HG02970 (cell line): ENCODE results near the gene IL19.

Source experiments
- ATAC-seq: cut with Tn5 transposase; IDR thresholded peaks from one replicate; pipeline ENCODE4 v1.9.1; 2021; ENCODE audit warnings: mild to moderate bottlenecking, moderate library complexity, moderate number of reproducible peaks; ENCODE audit not compliant: unreplicated experiment, low FRiP score

IL19 gene

DNA sequence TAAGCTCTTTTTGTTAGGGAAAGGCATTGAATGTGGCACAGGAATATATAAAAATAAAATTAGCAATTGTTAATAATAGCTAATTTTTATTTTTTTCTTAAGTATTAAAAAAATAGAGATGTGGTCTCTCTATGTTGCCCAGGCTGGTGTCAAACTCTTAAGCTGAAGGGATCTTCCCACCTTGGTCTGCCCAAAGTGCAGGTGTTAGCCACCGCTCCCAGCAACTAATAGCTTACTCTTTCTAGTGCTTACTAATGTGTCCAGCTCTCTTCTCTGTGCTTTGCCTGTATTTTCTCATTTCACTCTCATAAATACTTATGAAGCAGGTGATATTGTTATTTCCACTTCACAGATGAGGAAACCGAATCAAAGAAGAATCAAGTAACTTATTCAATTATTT lies 113.3 kb downstream of the IL19 start:
- ATAC-seq = no peak

GRCh38 chr1:206885341-206886060 lies 114.9 kb downstream of the IL19 start:
- no peak for ATAC-seq

DNA sequence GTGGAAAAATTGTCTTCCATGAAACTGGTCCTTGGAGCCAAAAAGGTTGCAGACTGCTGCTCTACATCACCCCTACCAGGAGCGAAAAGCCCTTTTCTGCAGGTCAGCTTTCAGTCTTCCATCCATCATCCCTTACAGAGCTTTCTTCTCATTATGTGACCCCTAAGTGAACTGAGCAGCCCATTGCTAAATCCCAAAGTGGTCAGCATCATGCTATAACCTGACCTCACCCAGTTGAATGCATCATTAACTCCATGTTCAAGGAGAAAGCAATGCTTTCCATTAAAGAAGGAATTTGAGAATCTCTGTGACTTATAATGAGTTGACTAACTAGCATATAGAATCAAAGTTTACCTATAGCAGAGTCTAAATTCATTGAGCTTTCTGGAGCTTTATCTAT lies 116.3 kb downstream of the IL19 start:
- ATAC-seq = no peak

DNA sequence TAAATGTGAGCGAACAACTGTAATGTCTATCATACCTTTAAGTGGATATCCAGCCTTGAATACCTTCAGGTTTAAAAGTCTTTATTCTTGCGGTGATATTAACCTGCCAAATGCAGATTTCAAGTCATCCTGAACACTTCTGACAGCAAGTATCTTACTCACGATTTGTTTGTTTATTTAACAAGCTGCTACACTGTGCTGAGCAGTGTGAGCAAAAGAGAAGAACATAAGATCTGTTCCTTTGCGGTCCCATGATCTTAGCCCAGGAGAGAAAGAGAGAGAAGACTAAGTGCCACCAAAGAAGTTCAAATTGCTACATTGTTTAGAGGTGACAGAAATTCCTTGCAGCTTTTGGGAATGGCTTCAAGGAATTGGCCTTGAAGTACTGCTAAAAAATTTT lies 117.1 kb downstream of the IL19 start:
- ATAC-seq = no peak

- no peak for ATAC-seq
These were observed 119.8 kb downstream of the IL19 start for GRCh38 chr1:206890125-206891060.

DNA sequence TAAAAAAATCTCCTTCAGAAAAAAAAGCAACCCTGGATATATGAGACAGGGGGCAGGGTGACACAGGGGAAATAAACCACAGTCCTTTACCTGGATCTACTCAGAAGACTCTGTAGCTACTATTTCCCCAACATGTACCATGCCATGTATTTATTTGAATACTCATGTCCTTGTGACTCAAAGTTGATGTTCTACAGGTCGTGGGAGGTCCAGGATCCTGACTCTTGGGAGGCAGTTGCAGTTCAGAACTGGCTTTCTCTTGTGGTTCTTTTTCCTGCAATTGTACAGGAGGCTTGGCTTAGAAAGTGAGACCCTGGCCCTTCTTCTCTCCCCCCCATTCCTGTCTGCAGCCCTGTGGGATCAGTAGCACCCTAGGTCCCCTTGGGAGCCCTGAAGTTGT lies 120.8 kb downstream of the IL19 start:
- no peak for ATAC-seq
